Suprapubic skin (tissue), 4 donors: Measurements from ENCODE around the gene EEF2K. TPM values are rescaled to one million over a fixed set of nuclear protein-coding genes. Genes with fewer than 3 reads are reported as not detected.

ENCODE experiments used
- DNase-seq, 2 donors: peaks; one replicate each; pipeline ENCODE4 v3.0.0-alpha.2; 2019; ENCODE audit warnings: low spot score in 2 of 2
- H3K27ac ChIP-seq: fragments of 200-600 bp; sonication (generic); one replicate; pipeline ENCODE4 v1.5.1; 2019
- H3K27me3 ChIP-seq: fragments of 200-600 bp; sonication (generic); one replicate; pipeline ENCODE4 v1.5.1; 2019
- H3K36me3 ChIP-seq: fragments of 200-600 bp; sonication (generic); one replicate; pipeline ENCODE4 v1.5.1; 2019
- H3K4me1 ChIP-seq: fragments of 200-600 bp; sonication (generic); one replicate; pipeline ENCODE4 v1.5.1; 2019
- H3K4me3 ChIP-seq: fragments of 200-600 bp; sonication (generic); one replicate; pipeline ENCODE4 v1.5.1; 2019; ENCODE audit warnings: mild to moderate bottlenecking
- H3K9me3 ChIP-seq: fragments of 200-600 bp; sonication (generic); one replicate; pipeline ENCODE4 v1.5.1; 2019
- CTCF ChIP-seq, 2 donors: fragments of 200-600 bp in 1 of 2; fragments of 450-650 bp in 1 of 2; sonication (generic) in 1 of 2; IDR thresholded peaks; one replicate each; pipeline ENCODE4 v1.5.1; 2016 to 2019; ENCODE audit warnings: antibody characterized with exemption in 2 of 2, mild to moderate bottlenecking in 1 of 2, moderate library complexity in 1 of 2
- EP300 ChIP-seq: sonication (generic); formaldehyde crosslinking; IDR thresholded peaks from one replicate; pipeline ENCODE4 v1.6.1; 2017; ENCODE audit warnings: antibody characterized with exemption
- POLR2A ChIP-seq, 2 donors: fragments of 450-650 bp; IDR thresholded peaks; one replicate each; pipeline ENCODE4 v1.6.1; 2017; ENCODE audit warnings: antibody characterized with exemption in 2 of 2, mild to moderate bottlenecking in 2 of 2, moderate library complexity in 2 of 2
- POLR2AphosphoS5 ChIP-seq, 3 donors: sonication (generic); formaldehyde crosslinking; IDR thresholded peaks; one replicate each; pipeline ENCODE4 v1.6.1; 2017; ENCODE audit warnings: antibody characterized with exemption in 3 of 3
- WGBS: methylation state at CpG from one replicate; pipeline ENCODE4 v1.1.5; 2018; 5-methylcytosine and 5-hydroxymethylcytosine counted together
- total RNA-seq, 4 donors: library from RNA; depleted of rRNA; stranded (reverse); fragments of >200 nt; gene quantifications; one replicate each; pipeline ENCODE4 v1.1.0, GENCODE V29; 2016

EEF2K gene
- total RNA-seq, 4 donors from 2014 or later: 50.9 to 194 (median 73.8) TPM

GRCh38 chr16:22324787-22325597, 118.9 kb downstream of the EEF2K start:
- Histone ChIP-seq H3K27me3 (no peaks in the 10 kb centered on the region), H3K9me3 (no peaks in the 10 kb centered on the region), H3K4me3 (no peak overlapping the region), H3K36me3 (peaks cover 86% of the 10 kb centered on the region), H3K4me1 (no peaks in the 10 kb centered on the region), H3K27ac (no peak overlapping the region)
- 82% methylated on average over 10 of the region's 19 CpGs for WGBS
- TF ChIP-seq POLR2AphosphoS5 (IDR thresholded peaks at IDR 0.05): no peak
- no peak for TF ChIP-seq EP300
- TF ChIP-seq CTCF (IDR thresholded peaks at IDR 0.05): no peak
- no peak for TF ChIP-seq POLR2A (IDR thresholded peaks at IDR 0.05)
- DNase-seq: no peak

GRCh38 chr16:22325598-22326368, 119.7 kb downstream of the EEF2K start:
- Histone ChIP-seq H3K4me3 (no peak overlapping the region), H3K9me3 (no peaks in the 10 kb centered on the region), H3K4me1 (no peaks in the 10 kb centered on the region), H3K36me3 (peaks cover 82% of the 10 kb centered on the region), H3K27ac (no peak overlapping the region), H3K27me3 (no peaks in the 10 kb centered on the region)
- no peak for DNase-seq
- TF ChIP-seq POLR2AphosphoS5 (IDR thresholded peaks at IDR 0.05) (no peak), EP300 (no peak), POLR2A (IDR thresholded peaks at IDR 0.05) (no peak), CTCF (IDR thresholded peaks at IDR 0.05) (no peak)
- WGBS: 93% methylated on average over 29 of the region's 46 CpGs

- peaks cover 84% of the 10 kb centered on the region for H3K36me3 ChIP-seq
- no peaks in the 10 kb centered on the region for H3K9me3 ChIP-seq
- no peaks in the 10 kb centered on the region for H3K4me1 ChIP-seq
- DNase-seq: no peak
- H3K27me3 ChIP-seq: no peaks in the 10 kb centered on the region
- TF ChIP-seq POLR2AphosphoS5 (IDR thresholded peaks at IDR 0.05) (no peak), EP300 (no peak), POLR2A (IDR thresholded peaks at IDR 0.05) (no peak), CTCF (IDR thresholded peaks at IDR 0.05) (no peak)
- no peak overlapping the region for H3K4me3 ChIP-seq
- H3K27ac ChIP-seq: no peak overlapping the region
- 82% methylated on average over 4 of the region's 4 CpGs for WGBS
Measured at GRCh38 chr16:22326369-22326652, 120.2 kb downstream of the EEF2K start.

GRCh38 chr16:22326771-22327445, 120.8 kb downstream of the EEF2K start:
- no peak overlapping the region for H3K4me3 ChIP-seq
- no peaks in the 10 kb centered on the region for H3K9me3 ChIP-seq
- peaks cover 89% of the 10 kb centered on the region for H3K36me3 ChIP-seq
- no peaks in the 10 kb centered on the region for H3K4me1 ChIP-seq
- TF ChIP-seq CTCF (IDR thresholded peaks at IDR 0.05) (no peak), POLR2A (IDR thresholded peaks at IDR 0.05) (no peak)
- H3K27me3 ChIP-seq: no peaks in the 10 kb centered on the region
- 87% methylated on average over 10 of the region's 13 CpGs for WGBS
- no peak overlapping the region for H3K27ac ChIP-seq
- no peak for DNase-seq

- H3K4me1 ChIP-seq: no peaks in the 10 kb centered on the region
- WGBS: 87% methylated on average over 5 of the region's 6 CpGs
- TF ChIP-seq EP300 (no peak), CTCF (IDR thresholded peaks at IDR 0.05) (no peak), POLR2AphosphoS5 (IDR thresholded peaks at IDR 0.05) (no peak), POLR2A (IDR thresholded peaks at IDR 0.05) (no peak)
- no peaks in the 10 kb centered on the region for H3K27me3 ChIP-seq
- H3K4me3 ChIP-seq: no peak overlapping the region
- H3K9me3 ChIP-seq: no peaks in the 10 kb centered on the region
- H3K27ac ChIP-seq: no peak overlapping the region
- H3K36me3 ChIP-seq: peaks cover 89% of the 10 kb centered on the region
- no peak for DNase-seq
Measured at GRCh38 chr16:22327446-22327775, 121.3 kb downstream of the EEF2K start.
